ENCODE results near the gene ANKRD17. TPM values are rescaled to one million over a fixed set of nuclear protein-coding genes. Genes with fewer than 3 reads are reported as not detected.

ANKRD17 gene
- total RNA-seq, 1 experiment from 2014 or later: 62.1 TPM

DNA sequence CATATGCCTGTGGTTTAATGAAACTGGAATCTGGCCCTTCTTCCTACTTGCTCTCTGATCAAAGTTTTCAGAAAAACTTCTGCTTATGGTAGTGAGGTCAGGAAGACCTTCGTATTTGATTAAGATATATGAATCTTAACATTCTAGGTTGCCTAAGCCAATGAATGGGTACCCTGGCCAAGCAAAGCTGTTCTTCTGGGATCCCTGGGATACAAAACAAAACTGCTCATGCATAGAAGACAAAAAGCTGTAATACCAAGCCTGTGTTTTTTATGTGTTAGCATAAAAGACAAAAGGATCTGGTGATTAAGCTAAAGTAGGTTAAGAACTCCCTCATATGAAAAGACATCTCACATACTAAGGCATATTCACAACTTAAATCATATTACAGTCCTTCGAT lies 21.6 kb downstream of the ANKRD17 start (continued):
- TF ChIP-seq, protein P1, sequence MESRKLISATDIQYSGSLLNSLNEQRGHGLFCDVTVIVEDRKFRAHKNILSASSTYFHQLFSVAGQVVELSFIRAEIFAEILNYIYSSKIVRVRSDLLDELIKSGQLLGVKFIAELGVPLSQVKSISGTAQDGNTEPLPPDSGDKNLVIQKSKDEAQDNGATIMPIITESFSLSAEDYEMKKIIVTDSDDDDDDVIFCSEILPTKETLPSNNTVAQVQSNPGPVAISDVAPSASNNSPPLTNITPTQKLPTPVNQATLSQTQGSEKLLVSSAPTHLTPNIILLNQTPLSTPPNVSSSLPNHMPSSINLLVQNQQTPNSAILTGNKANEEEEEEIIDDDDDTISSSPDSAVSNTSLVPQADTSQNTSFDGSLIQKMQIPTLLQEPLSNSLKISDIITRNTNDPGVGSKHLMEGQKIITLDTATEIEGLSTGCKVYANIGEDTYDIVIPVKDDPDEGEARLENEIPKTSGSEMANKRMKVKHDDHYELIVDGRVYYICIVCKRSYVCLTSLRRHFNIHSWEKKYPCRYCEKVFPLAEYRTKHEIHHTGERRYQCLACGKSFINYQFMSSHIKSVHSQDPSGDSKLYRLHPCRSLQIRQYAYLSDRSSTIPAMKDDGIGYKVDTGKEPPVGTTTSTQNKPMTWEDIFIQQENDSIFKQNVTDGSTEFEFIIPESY (IDR thresholded peaks at IDR 0.05; ENCODE audit: extremely low read depth, insufficient replicate concordance, low read length): no peak
- TF ChIP-seq EGR1 (IDR thresholded peaks at IDR 0.05; ENCODE audit: low read depth) (no peak), EZH2 (IDR thresholded peaks at IDR 0.05) (no peak), TCF7L2 (IDR thresholded peaks at IDR 0.05; ENCODE audit: borderline replicate concordance, extremely low read depth, insufficient read depth, insufficient read length) (no peak), SP1 (IDR thresholded peaks at IDR 0.05; ENCODE audit: low read depth) (no peak)
- TF ChIP-seq, protein P2, sequence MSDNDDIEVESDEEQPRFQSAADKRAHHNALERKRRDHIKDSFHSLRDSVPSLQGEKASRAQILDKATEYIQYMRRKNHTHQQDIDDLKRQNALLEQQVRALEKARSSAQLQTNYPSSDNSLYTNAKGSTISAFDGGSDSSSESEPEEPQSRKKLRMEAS (IDR thresholded peaks at IDR 0.05): no peak

DNA sequence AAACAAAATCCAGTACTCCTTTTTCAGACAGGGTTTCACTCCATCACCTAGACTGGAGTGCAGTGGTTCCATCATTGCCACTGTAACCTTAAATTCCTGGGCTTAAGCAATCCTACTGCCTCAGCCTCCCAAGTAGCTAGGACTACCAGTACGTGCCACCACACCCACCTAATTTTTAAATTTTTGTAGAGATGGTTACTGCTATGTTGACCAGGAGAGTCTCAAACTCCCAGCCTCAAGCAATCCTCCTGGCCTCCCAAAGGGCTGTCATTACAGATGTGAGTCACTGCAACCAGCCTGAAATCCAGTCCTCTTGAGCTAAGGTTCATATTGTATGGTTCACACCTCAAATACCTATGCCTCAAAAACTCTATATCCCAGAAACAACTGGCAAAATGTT lies 22.4 kb downstream of the ANKRD17 start:
- ATAC-seq: no peak
- Histone ChIP-seq H3K9me2 (ENCODE audit: insufficient read depth) (no peaks in the 10 kb centered on the region), H3K36me3 (ENCODE audit: control insufficient read depth in 1 of 2, insufficient read depth in 2 of 2, low read length in 2 of 2) (peaks cover 5 to 14% of the 10 kb centered on the region in 2 experiments; a peak in 2 of 4 replicates), H3K9me3 (ENCODE audit: control insufficient read depth in 1 of 2, insufficient read depth in 1 of 2, low read depth in 1 of 2, low read length in 2 of 2) (no peaks in the 10 kb centered on the region), H4K20me1 (ENCODE audit: insufficient read depth) (peaks cover 19% of the 10 kb centered on the region; the same call in 1 of the 2 replicates), H3K4me3 (replicated peaks in 1 of 2; ENCODE audit: low read depth in 1 of 2, low read length in 2 of 2) (no peak overlapping the region), H3K9ac (ENCODE audit: low read length) (no peak overlapping the region), H3K4me1 (ENCODE audit: control insufficient read depth in 1 of 2, insufficient read depth in 2 of 2, low read length in 2 of 2) (no peaks in the 10 kb centered on the region), H3K79me2 (ENCODE audit: insufficient read depth, low read length) (peaks cover 100% of the 10 kb centered on the region), H2AFZ (ENCODE audit: low read depth, low read length, poor library complexity, severe bottlenecking) (no peak overlapping the region), H3K27me3 (ENCODE audit: insufficient read depth, low read length) (no peaks in the 10 kb centered on the region), H3K4me2 (ENCODE audit: low read length) (no peak overlapping the region), H3K27ac (ENCODE audit: low read depth, low read length) (no peak overlapping the region)
- intact Hi-C loops (cut with micrococcal nuclease): no loop called here
- ChIA-PET POLR2A (no interaction called here), RAD21 (ENCODE audit: low non-redundant PET in 1 of 2, low total read pairs in 2 of 2, uncharacterized antibody in 2 of 2, unreplicated experiment in 2 of 2) (no interaction called here), CTCF (no interaction called here)
- DNase-seq (ENCODE audit: low read depth, low spot score): no peak
- BruUV-seq (replicated peaks): no TSS peak
- no peak for TF ChIP-seq JUND (IDR thresholded peaks at IDR 0.05)
- TF ChIP-seq EGR1 (IDR thresholded peaks at IDR 0.05; ENCODE audit: low read depth): no peak
- TF ChIP-seq SP1 (IDR thresholded peaks at IDR 0.05; ENCODE audit: low read depth): no peak
- no peak for TF ChIP-seq FOSL1 (IDR thresholded peaks at IDR 0.05; ENCODE audit: low read depth)
- TF ChIP-seq SIN3A (IDR thresholded peaks at IDR 0.05; ENCODE audit: low read depth): no peak
- no peak for TF ChIP-seq EZH2phosphoT487 (IDR thresholded peaks at IDR 0.05; ENCODE audit: borderline replicate concordance)
- TF ChIP-seq EZH2 (IDR thresholded peaks at IDR 0.05): no peak
- TF ChIP-seq REST (IDR thresholded peaks at IDR 0.05; ENCODE audit: low read depth): no peak
- TF ChIP-seq, protein P2 (IDR thresholded peaks at IDR 0.05): no peak
